Coronary artery (tissue), 2 donors: ENCODE results near the gene AP5B1.

Experiments
- DNase-seq: peaks from one replicate; pipeline ENCODE4 v3.0.0-alpha.2; 2017; ENCODE audit warnings: low spot score
- H3K27ac ChIP-seq, 2 donors: fragments of 200-600 bp; sonication (generic); one replicate each; pipeline ENCODE4 v1.5.1; 2016 to 2019
- H3K4me3 ChIP-seq: fragments of 200-600 bp; sonication (generic); 2 replicates; pipeline ENCODE4 v1.5.1; 2016; ENCODE audit warnings: mild to moderate bottlenecking, moderate library complexity
- CTCF ChIP-seq: fragments of 200-600 bp; sonication (generic); IDR thresholded peaks from one replicate; pipeline ENCODE4 v1.5.1; 2019; ENCODE audit warnings: antibody characterized with exemption

Gene AP5B1

GRCh38 chr11:65801153-65801987, 20.6 kb upstream of the AP5B1 start:
- no peak for DNase-seq
- no peak for TF ChIP-seq CTCF
- Histone ChIP-seq H3K4me3 (no peak overlapping the region), H3K27ac (no peak overlapping the region)

- DNase-seq = no peak
- Histone ChIP-seq H3K4me3 (no peak overlapping the region), H3K27ac (no peak overlapping the region)
- no peak for TF ChIP-seq CTCF
These were observed 18.1 kb upstream of the AP5B1 start for GRCh38 chr11:65798882-65799281.

DNA sequence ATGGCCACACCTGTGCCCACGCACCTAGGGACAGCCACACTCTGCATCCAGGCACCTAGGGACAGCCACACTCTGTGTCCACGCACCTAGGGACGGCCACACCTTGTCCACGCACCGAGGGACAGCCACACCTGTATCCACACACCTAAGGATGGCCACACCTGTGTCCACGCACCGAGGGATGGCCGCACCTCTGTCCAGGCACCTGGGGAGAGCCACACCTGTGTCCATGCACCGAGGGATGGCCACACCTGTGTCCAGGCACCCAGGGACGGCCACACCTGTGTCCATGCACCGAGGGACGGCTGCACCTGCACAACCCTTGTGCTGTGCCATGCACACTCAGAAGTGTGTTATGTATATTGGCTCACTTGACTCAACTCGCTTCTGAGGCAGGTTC, 16.9 kb upstream of the AP5B1 start:
- DNase-seq = no peak
- no peak for TF ChIP-seq CTCF
- Histone ChIP-seq H3K27ac (no peak overlapping the region), H3K4me3 (no peak overlapping the region)

- DNase-seq = no peak
- Histone ChIP-seq H3K4me3 (no peak overlapping the region), H3K27ac (no peak overlapping the region)
- no peak for TF ChIP-seq CTCF
These were observed 16.2 kb upstream of the AP5B1 start for GRCh38 chr11:65796726-65797601.

DNA sequence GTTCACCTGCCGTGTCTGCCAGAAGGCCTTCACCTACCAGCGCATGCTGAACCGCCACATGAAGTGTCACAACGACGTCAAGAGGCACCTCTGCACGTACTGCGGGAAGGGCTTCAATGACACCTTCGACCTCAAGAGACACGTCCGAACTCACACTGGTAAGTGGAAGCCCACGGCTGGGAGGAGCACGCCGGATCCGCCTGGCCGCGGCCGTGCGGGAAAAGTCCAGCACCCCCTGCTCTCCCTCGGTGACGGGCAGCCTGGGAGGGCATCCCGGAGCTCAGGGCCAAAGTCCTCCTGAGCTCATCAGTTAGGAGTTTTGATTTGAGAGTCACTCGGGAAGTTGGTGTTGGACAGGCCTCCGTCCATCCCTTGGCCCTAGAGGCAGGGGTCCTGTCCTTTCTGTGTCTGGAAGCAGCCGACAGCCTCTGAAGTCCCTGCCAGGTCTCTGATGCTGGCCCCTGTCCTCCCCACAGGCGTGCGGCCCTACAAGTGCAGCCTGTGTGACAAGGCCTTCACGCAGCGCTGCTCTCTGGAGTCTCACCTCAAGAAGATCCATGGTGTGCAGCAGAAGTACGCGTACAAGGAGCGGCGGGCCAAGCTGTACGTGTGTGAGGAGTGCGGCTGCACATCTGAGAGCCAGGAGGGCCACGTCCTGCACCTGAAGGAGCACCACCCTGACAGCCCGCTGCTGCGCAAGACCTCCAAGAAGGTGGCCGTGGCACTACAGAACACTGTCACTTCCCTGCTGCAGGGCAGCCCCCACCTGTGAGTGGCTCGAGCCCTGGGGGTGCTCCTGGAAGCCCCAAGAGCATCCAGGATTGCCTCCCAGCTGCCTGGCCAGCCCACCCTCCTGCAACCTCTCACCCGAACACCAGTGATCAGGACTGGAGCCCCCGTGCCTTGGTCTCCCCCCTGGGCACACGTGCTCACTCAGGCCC, 14.1 kb upstream of the AP5B1 start:
- H3K27ac ChIP-seq = no peak overlapping the region
- no peak for TF ChIP-seq CTCF
- DNase-seq = no peak
- H3K4me3 ChIP-seq = no peak overlapping the region

- no peak for DNase-seq
- no peak for TF ChIP-seq CTCF
- H3K4me3 ChIP-seq = no peak overlapping the region
- H3K27ac ChIP-seq = no peak overlapping the region
These were observed 13.0 kb upstream of the AP5B1 start for GRCh38 chr11:65793625-65794400.
